ENCODE data around the gene UBE2Q2. TPM values are rescaled to one million over a fixed set of nuclear protein-coding genes. Genes with fewer than 3 reads are reported as not detected.

The UBE2Q2 gene
- total RNA-seq, 1 donor from 2014 or later = 47.7 TPM

- Histone ChIP-seq H3K4me1 (ENCODE audit: insufficient read depth, low read length) (no peaks in the 10 kb centered on the region), H3K9ac (ENCODE audit: low read length) (no peak overlapping the region), H3K27ac (ENCODE audit: low read depth, low read length) (no peak overlapping the region), H4K20me1 (ENCODE audit: insufficient read depth, low read length) (no peaks in the 10 kb centered on the region), H2AFZ (ENCODE audit: low read depth, low read length) (no peak overlapping the region), H3K4me3 (ENCODE audit: insufficient read depth, low read depth, low read length) (no peak overlapping the region), H3K79me2 (ENCODE audit: insufficient read depth, low read length) (no peaks in the 10 kb centered on the region), H3K36me3 (ENCODE audit: insufficient read depth, low read length) (no peaks in the 10 kb centered on the region), H3K9me3 (ENCODE audit: insufficient read depth, low read depth, low read length) (no peaks in the 10 kb centered on the region), H3K4me2 (ENCODE audit: low read length) (no peak overlapping the region), H3K27me3 (ENCODE audit: insufficient read depth, low read length) (no peaks in the 10 kb centered on the region)
- Mint-ChIP-seq H3K9me3 (ENCODE audit: unreplicated experiment) (no peaks in the 10 kb centered on the region), H3K27ac (ENCODE audit: unreplicated experiment) (no peak overlapping the region), H3K4me1 (ENCODE audit: low read depth, unreplicated experiment) (peaks cover 21% of the 10 kb centered on the region), H3K36me3 (ENCODE audit: low read depth, unreplicated experiment) (no peaks in the 10 kb centered on the region), H3K4me3 (ENCODE audit: unreplicated experiment) (no peak overlapping the region), H3K27me3 (ENCODE audit: low read depth, unreplicated experiment) (no peaks in the 10 kb centered on the region)
- DNase-seq (ENCODE audit: low read depth) = no peak
- FAIRE-seq = no peak
- no peak for TF ChIP-seq EZH2 (IDR thresholded peaks at IDR 0.05; ENCODE audit: insufficient read depth, low read length)
- TF ChIP-seq CTCF (IDR thresholded peaks at IDR 0.05; ENCODE audit: insufficient read depth, low read depth, low read length) = no peak
Observed at GRCh38 chr15:75822685-75823278, 20.5 kb upstream of the UBE2Q2 start.

GRCh38 chr15:75823860-75824613 is 19.2 kb upstream of the UBE2Q2 start:
- Histone ChIP-seq H3K4me1 (ENCODE audit: insufficient read depth, low read length) (no peaks in the 10 kb centered on the region), H3K4me2 (ENCODE audit: low read length) (no peak overlapping the region), H3K36me3 (ENCODE audit: insufficient read depth, low read length) (no peaks in the 10 kb centered on the region), H3K27ac (ENCODE audit: low read depth, low read length) (no peak overlapping the region), H4K20me1 (ENCODE audit: insufficient read depth, low read length) (no peaks in the 10 kb centered on the region), H3K27me3 (ENCODE audit: insufficient read depth, low read length) (no peaks in the 10 kb centered on the region), H3K4me3 (ENCODE audit: insufficient read depth, low read depth, low read length) (no peak overlapping the region), H2AFZ (ENCODE audit: low read depth, low read length) (peak overlapping the region; percentile 62), H3K79me2 (ENCODE audit: insufficient read depth, low read length) (no peaks in the 10 kb centered on the region), H3K9ac (ENCODE audit: low read length) (no peak overlapping the region), H3K9me3 (ENCODE audit: insufficient read depth, low read depth, low read length) (no peaks in the 10 kb centered on the region)
- TF ChIP-seq EZH2 (IDR thresholded peaks at IDR 0.05; ENCODE audit: insufficient read depth, low read length) = no peak
- no peak for TF ChIP-seq CTCF (IDR thresholded peaks at IDR 0.05; ENCODE audit: insufficient read depth, low read depth, low read length)
- H3K27ac Mint-ChIP-seq (ENCODE audit: unreplicated experiment) = peak overlapping the region; percentile 77
- no peak overlapping the region for H3K4me3 Mint-ChIP-seq (ENCODE audit: unreplicated experiment)
- no peak for FAIRE-seq
- no peaks in the 10 kb centered on the region for H3K27me3 Mint-ChIP-seq (ENCODE audit: low read depth, unreplicated experiment)
- H3K4me1 Mint-ChIP-seq (ENCODE audit: low read depth, unreplicated experiment) = peaks cover 24% of the 10 kb centered on the region
- no peaks in the 10 kb centered on the region for H3K36me3 Mint-ChIP-seq (ENCODE audit: low read depth, unreplicated experiment)
- no peaks in the 10 kb centered on the region for H3K9me3 Mint-ChIP-seq (ENCODE audit: unreplicated experiment)
- DNase-seq (ENCODE audit: low read depth) = no peak

DNA sequence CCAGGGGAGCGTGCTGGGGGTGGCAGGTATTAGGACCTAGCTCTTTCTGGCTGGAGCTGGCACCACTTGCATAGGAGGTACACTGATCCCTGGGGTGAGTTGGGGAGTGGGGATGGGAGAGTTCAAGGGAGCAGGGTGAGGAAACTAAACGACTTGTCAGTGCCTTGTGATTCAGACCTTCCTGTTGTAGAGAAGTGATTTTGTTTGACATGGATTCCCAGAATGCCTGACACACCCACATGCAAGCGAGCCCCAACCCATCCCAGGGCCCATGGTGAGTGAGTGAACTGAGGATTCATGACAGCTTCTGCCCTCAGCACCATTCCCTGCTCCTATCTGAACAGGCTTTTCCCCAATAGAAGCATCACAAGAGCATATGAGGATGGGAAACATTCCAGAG is 15.6 kb upstream of the UBE2Q2 start:
- no peaks in the 10 kb centered on the region for H3K9me3 Mint-ChIP-seq (ENCODE audit: unreplicated experiment)
- no peak overlapping the region for H3K4me2 ChIP-seq (ENCODE audit: low read length)
- FAIRE-seq = no peak

More for the DNA sequence above, 15.6 kb upstream of the UBE2Q2 start:
- no peak for TF ChIP-seq CTCF (IDR thresholded peaks at IDR 0.05; ENCODE audit: insufficient read depth, low read depth, low read length)
- no peak overlapping the region for H3K27ac Mint-ChIP-seq (ENCODE audit: unreplicated experiment)
- Histone ChIP-seq H3K9me3 (ENCODE audit: insufficient read depth, low read depth, low read length) (no peaks in the 10 kb centered on the region), H4K20me1 (ENCODE audit: insufficient read depth, low read length) (no peaks in the 10 kb centered on the region), H3K4me3 (ENCODE audit: insufficient read depth, low read depth, low read length) (no peak overlapping the region), H3K36me3 (ENCODE audit: insufficient read depth, low read length) (no peaks in the 10 kb centered on the region), H3K79me2 (ENCODE audit: insufficient read depth, low read length) (no peaks in the 10 kb centered on the region), H3K27me3 (ENCODE audit: insufficient read depth, low read length) (no peaks in the 10 kb centered on the region), H3K9ac (ENCODE audit: low read length) (no peak overlapping the region), H3K27ac (ENCODE audit: low read depth, low read length) (no peak overlapping the region), H3K4me1 (ENCODE audit: insufficient read depth, low read length) (no peaks in the 10 kb centered on the region), H2AFZ (ENCODE audit: low read depth, low read length) (no peak overlapping the region)
- H3K4me3 Mint-ChIP-seq (ENCODE audit: unreplicated experiment) = peak overlapping the region; percentile 28
- no peak for DNase-seq (ENCODE audit: low read depth)
- no peaks in the 10 kb centered on the region for H3K27me3 Mint-ChIP-seq (ENCODE audit: low read depth, unreplicated experiment)
- no peaks in the 10 kb centered on the region for H3K36me3 Mint-ChIP-seq (ENCODE audit: low read depth, unreplicated experiment)
- peaks cover 33% of the 10 kb centered on the region for H3K4me1 Mint-ChIP-seq (ENCODE audit: low read depth, unreplicated experiment)

Data from astrocyte (in vitro differentiated cells and primary cell).